Common myeloid progenitor, CD34-positive (primary cell): ENCODE data around the gene PTPRD.

Experiments used
- CTCF ChIA-PET: fragments of 350-600 bp; sonication (Branson Sonifier 250); formaldehyde crosslinking; loops from one replicate; lab custom pipeline; 2021; ENCODE audit warnings: antibody characterized with exemption; lab: Charles Lee
- POLR2A ChIA-PET: fragments of 350-600 bp; sonication (Branson Sonifier 250); formaldehyde crosslinking; loops from one replicate; lab custom pipeline; 2021; ENCODE audit warnings: antibody characterized with exemption; lab: Charles Lee
- DNase-seq, 3 donors: peaks; one replicate each; pipeline versions ENCODE4 v3.0.0 to v3.0.0-alpha.2; 2013
- H3K27ac ChIP-seq, 2 experiments: 1 replicate in 1 of 2; 2 replicates in 1 of 2; pipeline ENCODE4 v1.7.0; 2013; ENCODE audit warnings: inconsistent platforms in 2 of 2, low read length in 2 of 2, mild to moderate bottlenecking in 2 of 2, low read depth in 1 of 2, moderate library complexity in 1 of 2; ENCODE audit not compliant: severe bottlenecking in 2 of 2, insufficient read depth in 1 of 2, poor library complexity in 1 of 2
- H3K27me3 ChIP-seq, 5 experiments: replicated peaks in 2 of 5; 1 replicate in 3 of 5; 2 replicates in 2 of 5; pipeline versions ENCODE4 v1.6.1 to v1.7.0; 2013; ENCODE audit warnings: low read length in 4 of 5, mild to moderate bottlenecking in 2 of 5, moderate library complexity in 2 of 5, inconsistent platforms in 1 of 5; ENCODE audit not compliant: insufficient read depth in 5 of 5, control insufficient read depth in 4 of 5
- H3K36me3 ChIP-seq, 4 experiments: 1 replicate in 2 of 4; 2 replicates in 2 of 4; pipeline versions ENCODE4 v1.6.1 to v1.7.0; 2013; ENCODE audit warnings: low read length in 3 of 4, control low read depth in 1 of 4, mild to moderate bottlenecking in 1 of 4; ENCODE audit not compliant: control insufficient read depth in 4 of 4, insufficient read depth in 4 of 4
- H3K4me1 ChIP-seq, 4 experiments: 1 replicate in 3 of 4; 2 replicates in 1 of 4; pipeline versions ENCODE4 v1.6.1 to v1.7.1; 2013; ENCODE audit warnings: low read length in 3 of 4, mild to moderate bottlenecking in 3 of 4, control low read depth in 1 of 4, inconsistent platforms in 1 of 4, moderate library complexity in 1 of 4; ENCODE audit not compliant: control insufficient read depth in 4 of 4, insufficient read depth in 4 of 4; ENCODE audit errors: control extremely low read depth in 1 of 4
- H3K4me3 ChIP-seq, 7 experiments: 1 replicate in 4 of 7; 2 replicates in 3 of 7; pipeline versions ENCODE4 v1.5.1 to v1.7.0; 2013; ENCODE audit warnings: mild to moderate bottlenecking in 7 of 7, low read length in 6 of 7, moderate library complexity in 6 of 7, inconsistent platforms in 2 of 7, low read depth in 2 of 7, control low read depth in 1 of 7; ENCODE audit not compliant: insufficient read depth in 4 of 7, control insufficient read depth in 1 of 7; ENCODE audit errors: extremely low read depth in 1 of 7
- H3K9me3 ChIP-seq, 5 experiments: 1 replicate in 4 of 5; 2 replicates in 1 of 5; pipeline versions ENCODE4 v1.6.1 to v1.7.1; 2013; ENCODE audit warnings: low read length in 4 of 5, mild to moderate bottlenecking in 2 of 5, inconsistent platforms in 1 of 5, low read depth in 1 of 5, moderate library complexity in 1 of 5; ENCODE audit not compliant: control insufficient read depth in 4 of 5, insufficient read depth in 2 of 5; ENCODE audit errors: control extremely low read depth in 1 of 5
- WGBS: methylation state at CpG from one replicate; pipeline ENCODE4 v1.1.5; 2013; ENCODE audit not compliant: insufficient coverage; 5-methylcytosine and 5-hydroxymethylcytosine counted together

The PTPRD gene

DNA sequence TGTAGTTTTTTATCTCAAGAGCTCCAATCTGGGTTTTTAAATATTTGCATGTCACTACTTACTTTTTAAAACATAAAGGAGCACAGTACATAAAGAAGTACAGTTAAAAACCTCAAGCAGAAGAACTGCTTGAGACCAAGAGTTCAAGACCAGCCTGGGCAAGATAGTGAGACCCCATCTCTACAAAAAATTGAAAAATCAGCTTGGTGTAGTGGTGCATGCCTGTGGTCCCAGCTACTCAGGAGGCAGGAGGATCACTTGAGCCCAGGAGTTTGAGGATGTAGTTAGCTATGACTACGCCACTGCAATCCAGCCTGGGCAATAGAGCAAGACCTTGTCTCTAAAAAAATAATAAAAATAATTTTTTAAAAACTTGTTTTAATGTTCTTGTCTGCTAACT lies 1840.5 kb downstream of the PTPRD start:
- POLR2A ChIA-PET, result no interaction called here
- CTCF ChIA-PET, result interaction anchor here (0.7 kb wide), 1 partner anchor 939 kb away, joined by 4 read pairs; no protein-coding TSS in a partner anchor
- no peaks in the 10 kb centered on the region for H3K9me3 ChIP-seq
- H3K36me3 ChIP-seq, result no peaks in the 10 kb centered on the region
- no peak for DNase-seq
- H3K27ac ChIP-seq, result no peak overlapping the region
- H3K27me3 ChIP-seq, result no peaks in the 10 kb centered on the region
- H3K4me1 ChIP-seq, result no peaks in the 10 kb centered on the region
- no peak overlapping the region for H3K4me3 ChIP-seq
- no CpG with 5 or more reads among the region's 1 CpG for WGBS

DNA sequence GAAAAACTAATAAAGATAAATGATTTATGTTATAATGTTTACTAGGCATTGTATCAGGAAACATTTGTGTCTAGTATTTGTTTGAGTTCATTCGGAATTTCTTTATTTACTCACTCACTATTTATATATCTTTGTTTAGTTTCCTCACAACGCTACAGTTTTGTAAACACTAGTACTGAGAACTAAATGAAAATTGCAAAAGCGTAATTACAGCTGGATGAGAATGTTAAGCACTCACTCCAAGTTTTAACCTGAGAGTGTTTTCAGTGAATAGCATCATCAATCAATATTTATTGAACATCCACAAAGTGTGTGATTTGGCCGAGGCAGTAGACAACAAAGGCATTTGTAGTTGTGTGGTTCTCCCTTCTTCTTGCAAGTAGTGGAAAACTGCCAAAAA lies 1843.6 kb downstream of the PTPRD start:
- WGBS, result 100% methylated on average over 2 of the region's 4 CpGs
- Histone ChIP-seq H3K4me3 (no peak overlapping the region), H3K27me3 (no peaks in the 10 kb centered on the region), H3K36me3 (peaks cover 0 to 2% (median 0%) of the 10 kb centered on the region in 4 experiments), H3K9me3 (no peaks in the 10 kb centered on the region), H3K4me1 (no peaks in the 10 kb centered on the region), H3K27ac (no peak overlapping the region)
- DNase-seq, result no peak
- CTCF ChIA-PET, result no interaction called here
- POLR2A ChIA-PET, result no interaction called here

DNA sequence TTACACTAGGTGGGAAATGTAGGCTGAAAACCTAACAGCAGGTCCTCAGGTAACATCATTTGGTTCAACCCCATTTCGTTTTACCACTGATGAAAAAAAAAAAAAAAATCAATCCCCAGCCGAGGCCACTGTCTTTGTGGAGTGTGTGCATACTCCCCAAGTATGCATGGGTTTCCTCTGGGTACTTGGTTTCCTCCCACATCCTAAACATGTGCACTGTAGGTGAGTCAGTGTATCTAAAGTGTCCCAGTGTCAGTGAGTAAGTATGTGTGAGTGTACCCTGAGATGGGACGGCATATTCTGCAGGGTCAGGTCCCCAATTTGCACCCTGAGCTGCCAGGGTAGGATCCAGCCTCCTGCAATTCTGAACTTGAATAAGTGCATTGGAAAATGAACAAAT lies 1846.7 kb downstream of the PTPRD start:
- POLR2A ChIA-PET, result no interaction called here
- peak in 2 of 3 donors; percentile 13 to 14 for DNase-seq
- Histone ChIP-seq H3K27ac (no peak overlapping the region), H3K4me1 (no peaks in the 10 kb centered on the region), H3K4me3 (no peak overlapping the region), H3K9me3 (no peaks in the 10 kb centered on the region), H3K36me3 (peaks cover 0 to 2% (median 0%) of the 10 kb centered on the region in 4 experiments), H3K27me3 (no peaks in the 10 kb centered on the region)
- no CpG with 5 or more reads among the region's 3 CpGs for WGBS
- CTCF ChIA-PET, result no interaction called here

GRCh38 chr9:8764051-8764450 lies 1848.8 kb downstream of the PTPRD start:
- Histone ChIP-seq H3K27ac (no peak overlapping the region), H3K36me3 (peaks cover 0 to 2% (median 0%) of the 10 kb centered on the region in 4 experiments), H3K27me3 (no peaks in the 10 kb centered on the region), H3K4me3 (no peak overlapping the region), H3K9me3 (no peaks in the 10 kb centered on the region), H3K4me1 (peaks cover 0 to 6% (median 4%) of the 10 kb centered on the region in 4 experiments)
- ChIA-PET POLR2A (no interaction called here), CTCF (no interaction called here)
- WGBS, result no CpG with 5 or more reads among the region's 1 CpG
- DNase-seq, result no peak

- H3K27ac ChIP-seq, result no peak overlapping the region
- H3K4me3 ChIP-seq, result no peak overlapping the region
- 100% methylated on average over 2 of the region's 6 CpGs for WGBS
- ChIA-PET POLR2A (no interaction called here), CTCF (no interaction called here)
- no peaks in the 10 kb centered on the region for H3K27me3 ChIP-seq
- no peaks in the 10 kb centered on the region for H3K9me3 ChIP-seq
- H3K36me3 ChIP-seq, result peaks cover 0 to 2% (median 0%) of the 10 kb centered on the region in 4 experiments
- DNase-seq, result no peak
- peaks cover 0 to 6% (median 4%) of the 10 kb centered on the region in 4 experiments for H3K4me1 ChIP-seq
These were observed 1850.2 kb downstream of the PTPRD start for GRCh38 chr9:8762479-8763085.

GRCh38 chr9:8760000-8760767 lies 1852.6 kb downstream of the PTPRD start:
- DNase-seq, result peak; percentile 21 to 74 (median 67)
- H3K27ac ChIP-seq, result no peak overlapping the region
- H3K4me3 ChIP-seq, result no peak overlapping the region
- WGBS, result 80% methylated on average over 3 of the region's 8 CpGs
- ChIA-PET CTCF (no interaction called here), POLR2A (no interaction called here)
- no peaks in the 10 kb centered on the region for H3K27me3 ChIP-seq
- no peaks in the 10 kb centered on the region for H3K9me3 ChIP-seq
- H3K36me3 ChIP-seq, result no peaks in the 10 kb centered on the region
- peaks cover 0 to 6% (median 4%) of the 10 kb centered on the region in 4 experiments for H3K4me1 ChIP-seq

DNA sequence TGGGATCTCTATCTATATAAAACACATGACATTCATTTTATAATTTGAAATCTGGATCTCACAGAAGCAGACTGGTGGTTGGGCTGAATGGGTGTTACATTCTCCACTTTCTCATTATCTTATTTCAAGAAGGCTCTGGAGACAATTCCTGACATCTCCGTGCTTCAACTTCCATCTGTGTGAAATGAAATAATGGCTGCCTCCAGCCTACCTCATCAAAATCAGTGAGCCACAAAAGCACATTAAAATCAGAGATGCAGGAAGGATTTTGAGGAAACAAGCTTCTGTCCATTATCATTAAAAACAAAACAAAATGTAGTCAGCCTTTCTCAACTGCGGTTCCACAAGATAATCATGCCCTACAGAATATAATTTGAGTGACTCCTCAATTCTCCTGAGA lies 1854.9 kb downstream of the PTPRD start:
- whole genome bisulfite sequencing, result 100% methylated on average over 1 of the region's 2 CpGs
- Histone ChIP-seq H3K27me3 (no peaks in the 10 kb centered on the region), H3K36me3 (no peaks in the 10 kb centered on the region), H3K27ac (no peak overlapping the region), H3K9me3 (no peaks in the 10 kb centered on the region), H3K4me3 (no peak overlapping the region), H3K4me1 (peaks cover 0 to 6% (median 4%) of the 10 kb centered on the region in 4 experiments)
- CTCF ChIA-PET, result no interaction called here
- DNase-seq, result no peak
- POLR2A ChIA-PET, result no interaction called here
